ENCODE results near the gene SHTN1.

The SHTN1 gene

DNA sequence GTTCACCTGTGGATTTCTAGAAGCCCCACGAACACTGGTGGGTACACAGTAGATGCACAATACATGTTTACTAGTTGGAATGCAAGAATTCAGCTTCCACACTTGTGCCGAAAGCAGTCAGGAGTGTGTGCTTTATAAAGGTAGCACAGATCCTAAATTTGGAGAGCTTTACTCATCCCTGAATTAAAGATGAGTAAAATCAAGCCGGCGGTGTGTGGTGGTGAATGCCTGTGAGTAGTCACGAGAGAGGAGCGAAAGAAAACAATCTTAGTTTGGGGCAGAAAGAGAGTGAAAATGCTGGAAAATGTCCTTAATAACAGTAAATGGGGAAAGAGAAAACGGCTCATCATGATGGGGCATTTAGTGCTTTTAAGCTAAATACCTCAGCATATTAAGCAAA lies 169.3 kb downstream of the SHTN1 start:
- no peaks in the 10 kb centered on the region; the same call in 1 of the 2 replicates for H3K36me3 ChIP-seq (ENCODE audit: insufficient read depth, low read length)
- no peak overlapping the region; the same call in 1 of the 2 replicates for H3K9ac ChIP-seq (ENCODE audit: low read depth, low read length)
- H3K4me1 ChIP-seq (ENCODE audit: insufficient read depth, low read length), result peaks cover 54% of the 10 kb centered on the region
- no peaks in the 10 kb centered on the region for H3K9me3 ChIP-seq (ENCODE audit: control insufficient read depth, insufficient read depth, low read length)

GRCh38 chr10:116833986-116834985 lies 170.7 kb downstream of the SHTN1 start:
- no peaks in the 10 kb centered on the region for H3K9me3 ChIP-seq (ENCODE audit: control insufficient read depth, insufficient read depth, low read length)
- H3K9ac ChIP-seq (ENCODE audit: low read depth, low read length), result no peak overlapping the region; the same call in 1 of the 2 replicates
- peaks cover 44% of the 10 kb centered on the region for H3K4me1 ChIP-seq (ENCODE audit: insufficient read depth, low read length)
- no peaks in the 10 kb centered on the region; the same call in 1 of the 2 replicates for H3K36me3 ChIP-seq (ENCODE audit: insufficient read depth, low read length)

DNA sequence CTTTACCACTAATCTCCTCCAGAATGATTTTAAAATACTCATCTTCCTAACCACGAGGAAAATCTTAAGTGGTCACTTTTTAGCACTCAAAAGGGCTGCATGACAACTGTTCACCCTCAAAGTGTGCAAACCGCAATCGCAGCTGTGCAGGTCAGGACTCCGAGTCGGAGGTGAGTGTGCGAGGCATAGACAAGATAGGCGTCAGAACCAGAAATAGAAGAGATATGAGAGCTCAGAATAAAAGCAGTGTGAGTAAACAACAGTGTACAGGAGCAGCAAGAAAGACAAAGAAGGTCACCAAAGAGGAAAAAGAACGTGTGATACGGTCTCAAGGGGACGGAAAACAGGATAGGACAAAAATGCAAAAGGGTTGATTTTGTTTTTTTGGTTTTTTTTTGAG lies 173.2 kb downstream of the SHTN1 start:
- H3K9me3 ChIP-seq (ENCODE audit: control insufficient read depth, insufficient read depth, low read length), result no peaks in the 10 kb centered on the region
- H3K4me1 ChIP-seq (ENCODE audit: insufficient read depth, low read length), result peaks cover 35% of the 10 kb centered on the region
- H3K9ac ChIP-seq (ENCODE audit: low read depth, low read length), result no peak overlapping the region
- H3K36me3 ChIP-seq (ENCODE audit: insufficient read depth, low read length), result no peaks in the 10 kb centered on the region; the same call in 1 of the 2 replicates

All from ES-I3 (cell line).